NCI-H146 treated with DMSO at 0.1 percent for 48 hours (cell line): ENCODE data around the gene EOLA1.
"Not testable (repeated sequence)": the region's sequence is repeated elsewhere in the genome, so short reads cannot be mapped to it uniquely, and the experiment has no call there.

ENCODE experiments used
- DNase-seq: peaks from one replicate; lab custom pipeline; 2025; ENCODE audit not compliant: unreplicated experiment; lab: John Stamatoyannopoulos, UW

Gene EOLA1

GRCh38 chrX:149541521-149542047 is 772 bp downstream of the EOLA1 start:
- DNase-seq: peak; percentile 2

- DNase-seq: not testable (repeated sequence)
Observed at GRCh38 chrX:149545545-149546543, 5.0 kb downstream of the EOLA1 start.

- DNase-seq: not testable (repeated sequence)
Observed at GRCh38 chrX:149546962-149547361, 6.2 kb downstream of the EOLA1 start.

GRCh38 chrX:149547782-149548181 is 7.0 kb downstream of the EOLA1 start:
- DNase-seq: not testable (repeated sequence)

GRCh38 chrX:149549701-149550100 is 8.9 kb downstream of the EOLA1 start, which contains the start of gene HSFX3:
HSFX3 (minus strand) TSS chrX:149549924; CDS start chrX:149549852, 72 bp downstream.
- not testable (repeated sequence) for DNase-seq

- not testable (repeated sequence) for DNase-seq
Observed at GRCh38 chrX:149550454-149550853, 9.6 kb downstream of the EOLA1 start.

GRCh38 chrX:149551245-149551938 is 10.6 kb downstream of the EOLA1 start:
- DNase-seq: not testable (repeated sequence)

GRCh38 chrX:149551939-149552248 is 11.1 kb downstream of the EOLA1 start:
- DNase-seq: not testable (repeated sequence)

- DNase-seq: not testable (repeated sequence)
Observed at GRCh38 chrX:149555251-149555650, 14.4 kb downstream of the EOLA1 start.

- no peak for DNase-seq
Observed at GRCh38 chrX:149563359-149563758, 22.5 kb downstream of the EOLA1 start.

GRCh38 chrX:149567621-149568417 is 27.0 kb downstream of the EOLA1 start:
- no peak for DNase-seq

- DNase-seq: no peak
Observed at GRCh38 chrX:149568701-149569296, 28.0 kb downstream of the EOLA1 start.

- no peak for DNase-seq
Observed at GRCh38 chrX:149569770-149570169, 29.0 kb downstream of the EOLA1 start.

- no peak for DNase-seq
Observed at GRCh38 chrX:149570668-149571067, 29.9 kb downstream of the EOLA1 start.

GRCh38 chrX:149571770-149572169 is 31.0 kb downstream of the EOLA1 start:
- no peak for DNase-seq

- no peak for DNase-seq
Observed at GRCh38 chrX:149572743-149573142, 31.9 kb downstream of the EOLA1 start.

GRCh38 chrX:149573456-149573855 is 32.6 kb downstream of the EOLA1 start:
- DNase-seq: not testable (repeated sequence)

- DNase-seq: not testable (repeated sequence)
Observed at GRCh38 chrX:149585631-149586030, 44.8 kb downstream of the EOLA1 start.

GRCh38 chrX:149587359-149587758 is 46.5 kb downstream of the EOLA1 start, which contains the start of gene MAGEA9B:
MAGEA9B (minus strand) TSS chrX:149587459; CDS start chrX:149583179, 4,280 bp downstream.
- not testable (repeated sequence) for DNase-seq

GRCh38 chrX:149590993-149591392 is 50.2 kb downstream of the EOLA1 start:
- DNase-seq: not testable (repeated sequence)
